ENCODE measurements around the gene MED10. TPM values are rescaled to one million over a fixed set of nuclear protein-coding genes. Genes with fewer than 3 reads are reported as not detected.

Gene MED10
- polyA plus RNA-seq, 1 of the 3 experiments (the other 2 are of a cell fraction): 75.9 TPM

GRCh38 chr5:6389946-6390530, 11.7 kb upstream of the MED10 start:
- Histone ChIP-seq H4K20me1 (ENCODE audit: insufficient read depth) (no peaks in the 10 kb centered on the region), H3K4me3 (ENCODE audit: low read depth in 2 of 2, low read length in 1 of 2) (no peak overlapping the region), H3K4me1 (ENCODE audit: control insufficient read depth in 1 of 2, insufficient read depth in 2 of 2, low read depth in 1 of 2, low read length in 1 of 2) (peaks cover 0 to 2% of the 10 kb centered on the region in 2 experiments; a peak in 2 of 4 replicates), H3K9me3 (no peaks in the 10 kb centered on the region), H3K27me3 (ENCODE audit: insufficient read depth) (no peaks in the 10 kb centered on the region; the same call in 1 of the 2 replicates), H3K36me3 (replicated peaks in 1 of 2; ENCODE audit: control insufficient read depth in 1 of 2, insufficient read depth in 2 of 2, low read length in 1 of 2) (no peaks in the 10 kb centered on the region), H2AFZ (ENCODE audit: low read depth) (no peak overlapping the region), H3K4me2 (no peak overlapping the region), H3K9me2 (no peaks in the 10 kb centered on the region), H3K27ac (ENCODE audit: low read depth in 2 of 2, low read length in 1 of 2) (no peak overlapping the region), H3K79me2 (ENCODE audit: insufficient read depth) (no peaks in the 10 kb centered on the region), H3K9ac (no peak overlapping the region), H3F3A (replicated peaks; ENCODE audit: insufficient read depth) (no peaks in the 10 kb centered on the region)
- POLR2A ChIA-PET: no interaction called here
- no peak for DNase-seq
- CTCF ChIA-PET: no interaction called here
- WGBS (ENCODE audit: low lambda C conversion rate): 31% methylated on average over 7 of the region's 7 CpGs
- TF ChIP-seq SIN3A (IDR thresholded peaks at IDR 0.05; ENCODE audit: borderline replicate concordance, low read depth, low read length) (no peak), TAF1 (IDR thresholded peaks at IDR 0.05; ENCODE audit: borderline replicate concordance, low read depth, low read length) (no peak), USF2 (IDR thresholded peaks at IDR 0.05; ENCODE audit: borderline replicate concordance, low read depth, low read length) (no peak), FOXM1 (IDR thresholded peaks at IDR 0.05; ENCODE audit: low read depth) (no peak), MXI1 (IDR thresholded peaks at IDR 0.05; ENCODE audit: low read depth, low read length) (no peak), POLR2AphosphoS5 (IDR thresholded peaks at IDR 0.05; ENCODE audit: low read depth, low read length) (no peak), RFX5 (IDR thresholded peaks at IDR 0.05; ENCODE audit: low read length) (no peak), SMC3 (IDR thresholded peaks at IDR 0.05; ENCODE audit: low read depth, low read length) (no peak), TCF12 (IDR thresholded peaks at IDR 0.05) (no peak), PBX3 (IDR thresholded peaks at IDR 0.05) (no peak), TEAD4 (IDR thresholded peaks at IDR 0.05; ENCODE audit: borderline replicate concordance, insufficient read depth) (no peak), USF1 (IDR thresholded peaks at IDR 0.05; ENCODE audit: borderline replicate concordance, low read depth) (no peak), GABPA (IDR thresholded peaks at IDR 0.05; ENCODE audit: low read depth) (no peak), RAD21 (IDR thresholded peaks at IDR 0.05; ENCODE audit: low read length) (no peak), ZBTB33 (IDR thresholded peaks at IDR 0.05; ENCODE audit: borderline replicate concordance, low read depth) (no peak), REST (IDR thresholded peaks at IDR 0.05; ENCODE audit: low read depth, low read length) (no peak), RXRA (IDR thresholded peaks at IDR 0.05; ENCODE audit: borderline replicate concordance, low read depth) (no peak)

Measured in SK-N-SH (cell line).